B cell (primary cell): ENCODE data around the gene NOC2L.

Experiments
- CTCF ChIP-seq: fragments of 200-600 bp; IDR thresholded peaks from one replicate; pipeline ENCODE4 v1.8.0; 2022; ENCODE audit warnings: antibody characterized with exemption, mild to moderate bottlenecking
- EZH2 ChIP-seq: IDR thresholded peaks from 2 replicates; pipeline ENCODE4 v1.6.1; 2012; ENCODE audit warnings: borderline replicate concordance, low read depth, mild to moderate bottlenecking, moderate library complexity, low read length; ENCODE audit not compliant: insufficient read depth, poor library complexity, severe bottlenecking

- TF ChIP-seq CTCF = no peak
- no peak for TF ChIP-seq EZH2
These were observed 21.5 kb downstream of the NOC2L start for GRCh38 chr1:937521-937920.
